WERI-Rb-1 (cell line): ENCODE data around the gene KRT3.

Source experiments
- DNase-seq: peaks from one replicate; pipeline ENCODE4 v3.0.0-alpha.2; 2020
- H3K27ac ChIP-seq: fragments of 250-450 bp; sonication (Bioruptor Pico); 2 replicates; pipeline ENCODE4 v1.5.1; 2020; ENCODE audit warnings: mild to moderate bottlenecking, moderate library complexity
- H3K27me3 ChIP-seq: fragments of 250-450 bp; sonication (Bioruptor Pico); 2 replicates; pipeline ENCODE4 v1.5.1; 2021; ENCODE audit warnings: mild to moderate bottlenecking, low read depth, moderate library complexity; ENCODE audit not compliant: insufficient read depth, severe bottlenecking
- H3K36me3 ChIP-seq: fragments of 250-450 bp; sonication (Bioruptor Pico); 2 replicates; pipeline ENCODE4 v1.5.1; 2020; ENCODE audit warnings: mild to moderate bottlenecking, moderate library complexity
- H3K4me3 ChIP-seq: 2 replicates; pipeline ENCODE4 v1.5.1; 2011; ENCODE audit warnings: low read depth, mild to moderate bottlenecking, control low read depth, low read length
- H3K9me3 ChIP-seq: fragments of 250-450 bp; sonication (Bioruptor Pico); 2 replicates; pipeline ENCODE4 v1.5.1; 2021; ENCODE audit warnings: mild to moderate bottlenecking, moderate library complexity; ENCODE audit not compliant: severe bottlenecking
- CTCF ChIP-seq: IDR thresholded peaks from 2 replicates; pipeline ENCODE4 v1.5.1; 2011; ENCODE audit warnings: low read depth, mild to moderate bottlenecking, control low read depth, inconsistent platforms, low read length

Gene KRT3

GRCh38 chr12:52809166-52809565 is 13.2 kb upstream of the KRT3 start:
- no peak for DNase-seq
- Histone ChIP-seq H3K9me3 (no peaks in the 10 kb centered on the region), H3K27ac (no peak overlapping the region), H3K36me3 (no peaks in the 10 kb centered on the region), H3K4me3 (no peak overlapping the region), H3K27me3 (peaks cover 88% of the 10 kb centered on the region)
- TF ChIP-seq CTCF: no peak

GRCh38 chr12:52808573-52809160 is 12.8 kb upstream of the KRT3 start:
- no peaks in the 10 kb centered on the region for H3K9me3 ChIP-seq
- H3K27ac ChIP-seq: no peak overlapping the region
- peaks cover 90% of the 10 kb centered on the region for H3K27me3 ChIP-seq
- DNase-seq: no peak
- TF ChIP-seq CTCF: no peak
- no peaks in the 10 kb centered on the region for H3K36me3 ChIP-seq
- no peak overlapping the region for H3K4me3 ChIP-seq

- no peak for DNase-seq
- Histone ChIP-seq H3K27ac (no peak overlapping the region), H3K4me3 (no peak overlapping the region), H3K36me3 (no peaks in the 10 kb centered on the region), H3K27me3 (peaks cover 91% of the 10 kb centered on the region), H3K9me3 (no peaks in the 10 kb centered on the region)
- TF ChIP-seq CTCF: no peak
Observed at GRCh38 chr12:52807544-52808470, 11.9 kb upstream of the KRT3 start.

GRCh38 chr12:52806821-52807543 is 11.1 kb upstream of the KRT3 start:
- Histone ChIP-seq H3K27ac (no peak overlapping the region), H3K4me3 (no peak overlapping the region), H3K36me3 (no peaks in the 10 kb centered on the region), H3K27me3 (peaks cover 86% of the 10 kb centered on the region), H3K9me3 (no peaks in the 10 kb centered on the region)
- no peak for DNase-seq
- TF ChIP-seq CTCF: no peak

- Histone ChIP-seq H3K27me3 (peaks cover 86% of the 10 kb centered on the region), H3K4me3 (no peak overlapping the region), H3K36me3 (no peaks in the 10 kb centered on the region), H3K27ac (no peak overlapping the region), H3K9me3 (no peaks in the 10 kb centered on the region)
- DNase-seq: no peak
- TF ChIP-seq CTCF: no peak
Observed at GRCh38 chr12:52806169-52806811, 10.4 kb upstream of the KRT3 start.
